ENCODE measurements around the gene CKS1B. TPM values are rescaled to one million over a fixed set of nuclear protein-coding genes. Genes with fewer than 3 reads are reported as not detected.

CKS1B gene
- total RNA-seq, 1 experiment from 2014 or later, result 258 TPM

DNA sequence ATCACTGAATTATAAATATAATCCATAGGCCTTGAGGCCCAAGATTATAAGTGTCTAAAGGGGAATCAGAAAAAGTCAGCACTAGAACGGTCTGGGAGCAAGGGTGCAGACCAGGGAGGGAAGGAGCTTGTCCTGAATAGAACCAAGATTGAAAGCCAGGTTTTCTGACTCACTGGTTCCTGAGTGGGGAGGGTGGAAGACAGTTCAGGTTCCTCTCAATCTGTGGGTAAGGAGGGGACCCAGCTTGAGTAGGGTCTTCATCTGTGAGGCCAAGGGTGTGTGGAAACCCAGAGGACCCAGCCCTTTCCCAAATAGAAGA is 19.7 kb downstream of the CKS1B start (continued):
- TF ChIP-seq MYBL2 (CRISPR knock-in tag; IDR thresholded peaks at IDR 0.05), result no peak
- TF ChIP-seq, protein P1, sequence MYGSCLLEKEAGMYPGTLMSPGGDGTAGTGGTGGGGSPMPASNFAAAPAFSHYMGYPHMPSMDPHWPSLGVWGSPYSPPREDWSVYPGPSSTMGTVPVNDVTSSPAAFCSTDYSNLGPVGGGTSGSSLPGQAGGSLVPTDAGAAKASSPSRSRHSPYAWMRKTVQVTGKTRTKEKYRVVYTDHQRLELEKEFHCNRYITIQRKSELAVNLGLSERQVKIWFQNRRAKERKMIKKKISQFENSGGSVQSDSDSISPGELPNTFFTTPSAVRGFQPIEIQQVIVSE (CRISPR knock-in tag; IDR thresholded peaks at IDR 0.05; ENCODE audit: borderline replicate concordance), result no peak

DNA sequence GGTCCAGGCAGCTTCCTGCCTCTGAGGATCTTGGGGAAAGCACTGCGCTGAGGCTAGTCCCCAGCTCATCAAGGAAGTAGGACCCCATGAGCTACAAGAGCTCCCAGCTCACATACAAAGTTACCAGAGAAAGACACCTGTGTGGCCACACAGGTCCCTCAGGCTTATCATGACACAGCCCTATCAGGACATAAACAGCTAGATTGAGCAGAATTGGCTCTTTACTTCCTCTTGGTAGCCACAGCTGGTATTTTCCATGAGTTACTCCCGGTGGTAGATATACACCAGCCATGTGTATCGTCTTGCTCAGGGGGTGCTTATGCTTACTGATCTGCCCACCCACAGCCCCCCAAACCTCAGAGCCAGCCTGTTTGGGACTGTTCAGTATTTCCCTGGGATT is 20.1 kb downstream of the CKS1B start:
- POLR2A ChIA-PET, result interaction anchor here (1.1 to 13.0 kb wide), 5 partner anchors 11 to 51 kb away, joined by 3 to 176 read pairs (median 6); partner anchors contain the start of genes CKS1B, FLAD1, PYGO2 and SHC1
- CTCF ChIA-PET, result interaction anchor here (0.7 to 10.3 kb wide), 14 partner anchors 12 to 389 kb away, joined by 3 to 176 read pairs (median 10); partner anchors contain the start of genes ADAM15, FLAD1, PBXIP1 and PMVK
- H3K4me3 Mint-ChIP-seq, result no peak overlapping the region
- no peaks in the 10 kb centered on the region for H3K9me3 Mint-ChIP-seq
- ATAC-seq (no peak), DNase-seq (ENCODE audit: low spot score) (no peak)
- TF ChIP-seq, protein P2, sequence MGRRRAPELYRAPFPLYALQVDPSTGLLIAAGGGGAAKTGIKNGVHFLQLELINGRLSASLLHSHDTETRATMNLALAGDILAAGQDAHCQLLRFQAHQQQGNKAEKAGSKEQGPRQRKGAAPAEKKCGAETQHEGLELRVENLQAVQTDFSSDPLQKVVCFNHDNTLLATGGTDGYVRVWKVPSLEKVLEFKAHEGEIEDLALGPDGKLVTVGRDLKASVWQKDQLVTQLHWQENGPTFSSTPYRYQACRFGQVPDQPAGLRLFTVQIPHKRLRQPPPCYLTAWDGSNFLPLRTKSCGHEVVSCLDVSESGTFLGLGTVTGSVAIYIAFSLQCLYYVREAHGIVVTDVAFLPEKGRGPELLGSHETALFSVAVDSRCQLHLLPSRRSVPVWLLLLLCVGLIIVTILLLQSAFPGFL (CRISPR knock-in tag; IDR thresholded peaks at IDR 0.05; ENCODE audit: borderline replicate concordance), result no peak
- TF ChIP-seq, protein P3, sequence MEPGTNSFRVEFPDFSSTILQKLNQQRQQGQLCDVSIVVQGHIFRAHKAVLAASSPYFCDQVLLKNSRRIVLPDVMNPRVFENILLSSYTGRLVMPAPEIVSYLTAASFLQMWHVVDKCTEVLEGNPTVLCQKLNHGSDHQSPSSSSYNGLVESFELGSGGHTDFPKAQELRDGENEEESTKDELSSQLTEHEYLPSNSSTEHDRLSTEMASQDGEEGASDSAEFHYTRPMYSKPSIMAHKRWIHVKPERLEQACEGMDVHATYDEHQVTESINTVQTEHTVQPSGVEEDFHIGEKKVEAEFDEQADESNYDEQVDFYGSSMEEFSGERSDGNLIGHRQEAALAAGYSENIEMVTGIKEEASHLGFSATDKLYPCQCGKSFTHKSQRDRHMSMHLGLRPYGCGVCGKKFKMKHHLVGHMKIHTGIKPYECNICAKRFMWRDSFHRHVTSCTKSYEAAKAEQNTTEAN (CRISPR knock-in tag; IDR thresholded peaks at IDR 0.05), result no peak
- TF ChIP-seq CREB1 (CRISPR knock-in tag; IDR thresholded peaks at IDR 0.05) (no peak), JAZF1 (CRISPR knock-in tag; IDR thresholded peaks at IDR 0.05) (no peak), NR3C1 (CRISPR knock-in tag; conservative IDR thresholded peaks at IDR 0.05; ENCODE audit: low read depth) (no peak), SMAD4 (CRISPR knock-in tag; IDR thresholded peaks at IDR 0.05) (no peak), FOXJ3 (CRISPR knock-in tag; IDR thresholded peaks at IDR 0.05; ENCODE audit: borderline replicate concordance) (no peak), ZNF138 (CRISPR knock-in tag; conservative IDR thresholded peaks at IDR 0.05) (no peak), PRRX2 (CRISPR knock-in tag; IDR thresholded peaks at IDR 0.05) (no peak), ZNF671 (CRISPR knock-in tag; IDR thresholded peaks at IDR 0.05) (no peak), NFYB (CRISPR knock-in tag; conservative IDR thresholded peaks at IDR 0.05; ENCODE audit: low read depth) (no peak), ZNF219 (CRISPR knock-in tag; IDR thresholded peaks at IDR 0.05; ENCODE audit: borderline replicate concordance) (no peak)
- TF ChIP-seq, protein P4, sequence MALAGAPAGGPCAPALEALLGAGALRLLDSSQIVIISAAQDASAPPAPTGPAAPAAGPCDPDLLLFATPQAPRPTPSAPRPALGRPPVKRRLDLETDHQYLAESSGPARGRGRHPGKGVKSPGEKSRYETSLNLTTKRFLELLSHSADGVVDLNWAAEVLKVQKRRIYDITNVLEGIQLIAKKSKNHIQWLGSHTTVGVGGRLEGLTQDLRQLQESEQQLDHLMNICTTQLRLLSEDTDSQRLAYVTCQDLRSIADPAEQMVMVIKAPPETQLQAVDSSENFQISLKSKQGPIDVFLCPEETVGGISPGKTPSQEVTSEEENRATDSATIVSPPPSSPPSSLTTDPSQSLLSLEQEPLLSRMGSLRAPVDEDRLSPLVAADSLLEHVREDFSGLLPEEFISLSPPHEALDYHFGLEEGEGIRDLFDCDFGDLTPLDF (CRISPR knock-in tag; IDR thresholded peaks at IDR 0.05), result no peak
- TF ChIP-seq, protein P5, sequence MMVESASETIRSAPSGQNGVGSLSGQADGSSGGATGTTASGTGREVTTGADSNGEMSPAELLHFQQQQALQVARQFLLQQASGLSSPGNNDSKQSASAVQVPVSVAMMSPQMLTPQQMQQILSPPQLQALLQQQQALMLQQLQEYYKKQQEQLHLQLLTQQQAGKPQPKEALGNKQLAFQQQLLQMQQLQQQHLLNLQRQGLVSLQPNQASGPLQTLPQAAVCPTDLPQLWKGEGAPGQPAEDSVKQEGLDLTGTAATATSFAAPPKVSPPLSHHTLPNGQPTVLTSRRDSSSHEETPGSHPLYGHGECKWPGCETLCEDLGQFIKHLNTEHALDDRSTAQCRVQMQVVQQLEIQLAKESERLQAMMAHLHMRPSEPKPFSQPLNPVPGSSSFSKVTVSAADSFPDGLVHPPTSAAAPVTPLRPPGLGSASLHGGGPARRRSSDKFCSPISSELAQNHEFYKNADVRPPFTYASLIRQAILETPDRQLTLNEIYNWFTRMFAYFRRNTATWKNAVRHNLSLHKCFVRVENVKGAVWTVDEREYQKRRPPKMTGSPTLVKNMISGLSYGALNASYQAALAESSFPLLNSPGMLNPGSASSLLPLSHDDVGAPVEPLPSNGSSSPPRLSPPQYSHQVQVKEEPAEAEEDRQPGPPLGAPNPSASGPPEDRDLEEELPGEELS (CRISPR knock-in tag; IDR thresholded peaks at IDR 0.05), result no peak
- TF ChIP-seq, protein P1 (CRISPR knock-in tag; IDR thresholded peaks at IDR 0.05; ENCODE audit: borderline replicate concordance), result no peak
- H3K27me3 Mint-ChIP-seq (ENCODE audit: low read depth), result no peaks in the 10 kb centered on the region; the same call in 1 of the 2 replicates
- H3K4me1 Mint-ChIP-seq, result peaks cover 20% of the 10 kb centered on the region
- peaks cover 6% of the 10 kb centered on the region for H3K36me3 Mint-ChIP-seq
- no peak overlapping the region for H3K27ac Mint-ChIP-seq
